ENCODE results near the gene UNG.
A peak's percentile ranks its signal among the peaks of the same experiment; 100 is the strongest.
"Not testable (repeated sequence)": the region's sequence is repeated elsewhere in the genome, so short reads cannot be mapped to it uniquely, and the experiment has no call there.

The UNG gene

DNA sequence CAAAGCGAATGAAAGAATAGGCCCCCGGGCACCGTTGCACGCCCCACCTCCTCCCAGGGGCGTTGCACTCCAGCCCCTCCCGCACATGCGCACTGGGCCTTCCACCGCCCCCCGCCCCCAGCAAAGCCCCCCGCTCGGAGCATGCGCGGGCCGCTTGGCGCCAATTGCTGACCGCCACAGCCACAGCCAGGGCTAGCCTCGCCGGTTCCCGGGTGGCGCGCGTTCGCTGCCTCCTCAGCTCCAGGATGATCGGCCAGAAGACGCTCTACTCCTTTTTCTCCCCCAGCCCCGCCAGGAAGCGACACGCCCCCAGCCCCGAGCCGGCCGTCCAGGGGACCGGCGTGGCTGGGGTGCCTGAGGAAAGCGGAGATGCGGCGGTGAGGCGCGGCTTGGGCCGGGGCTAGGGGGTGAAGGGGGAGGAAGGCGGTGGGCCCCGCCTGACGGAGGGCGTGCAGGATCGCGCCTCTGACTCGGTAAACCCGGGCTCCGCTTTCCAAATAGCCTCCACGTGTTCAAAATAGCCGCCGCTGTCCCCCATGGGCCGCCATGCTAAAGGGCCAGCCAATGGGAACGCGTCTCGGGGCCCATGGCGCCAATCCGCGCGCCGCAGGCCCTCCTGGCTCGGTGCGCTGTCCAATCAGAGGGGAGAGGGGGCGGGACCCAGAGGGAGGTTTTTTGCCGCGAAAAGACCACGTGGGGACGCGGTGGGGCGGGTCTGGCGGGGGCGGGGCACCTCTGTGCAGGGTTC, at the start of gene UNG:
TSS of gene UNG (plus strand) at position 163 of the 748 bp plus-strand sequence. CDS start at position 246, 83 bp downstream.
- H3K4me3 ChIP-seq (ENCODE audit: low read depth, low read length): peak within 1 kb of the TSS; percentile 87
- DNase-seq (ENCODE audit: low read depth): peak; percentile 79

GRCh38 chr12:109048706-109049105, 48.7 kb upstream of the UNG start:
- H3K4me3 ChIP-seq (ENCODE audit: low read depth, low read length): not testable (repeated sequence)

More for the DNA sequence above, at the start of gene UNG:
- TF ChIP-seq CTCF (IDR thresholded peaks at IDR 0.05; ENCODE audit: control insufficient read depth, extremely low read depth, insufficient read depth): no peak

DNA sequence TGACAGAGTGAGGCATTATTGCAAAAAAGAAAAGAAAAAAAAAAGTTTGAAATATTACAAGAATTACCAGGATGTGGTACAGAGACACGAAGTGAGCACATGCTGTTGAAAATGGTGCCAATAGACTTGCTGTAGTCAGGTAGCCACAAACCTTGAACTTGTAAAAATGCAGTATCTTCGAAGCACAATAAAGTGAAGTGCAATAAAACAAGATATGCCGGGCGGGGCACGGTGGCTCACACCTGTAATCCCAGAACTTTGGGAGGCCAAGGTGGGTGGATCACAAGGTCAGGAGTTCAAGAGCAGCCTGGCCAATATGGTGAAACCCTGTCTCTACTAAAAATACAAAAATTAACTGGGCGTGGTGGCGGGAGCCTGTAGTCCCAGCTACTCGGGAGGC, 47.6 kb upstream of the UNG start:
- DNase-seq (ENCODE audit: low read depth); H3K4me3 ChIP-seq (ENCODE audit: low read depth, low read length): not testable (repeated sequence)

More at GRCh38 chr12:109048706-109049105, 48.7 kb upstream of the UNG start:
- not testable (repeated sequence) for DNase-seq (ENCODE audit: low read depth)

GRCh38 chr12:109052097-109052413, 45.3 kb upstream of the UNG start:
- TF ChIP-seq CTCF (IDR thresholded peaks at IDR 0.05; ENCODE audit: control insufficient read depth, extremely low read depth, insufficient read depth): no peak
- peak overlapping the region; percentile 89 for H3K4me3 ChIP-seq (ENCODE audit: low read depth, low read length)
- no peak for DNase-seq (ENCODE audit: low read depth)

DNA sequence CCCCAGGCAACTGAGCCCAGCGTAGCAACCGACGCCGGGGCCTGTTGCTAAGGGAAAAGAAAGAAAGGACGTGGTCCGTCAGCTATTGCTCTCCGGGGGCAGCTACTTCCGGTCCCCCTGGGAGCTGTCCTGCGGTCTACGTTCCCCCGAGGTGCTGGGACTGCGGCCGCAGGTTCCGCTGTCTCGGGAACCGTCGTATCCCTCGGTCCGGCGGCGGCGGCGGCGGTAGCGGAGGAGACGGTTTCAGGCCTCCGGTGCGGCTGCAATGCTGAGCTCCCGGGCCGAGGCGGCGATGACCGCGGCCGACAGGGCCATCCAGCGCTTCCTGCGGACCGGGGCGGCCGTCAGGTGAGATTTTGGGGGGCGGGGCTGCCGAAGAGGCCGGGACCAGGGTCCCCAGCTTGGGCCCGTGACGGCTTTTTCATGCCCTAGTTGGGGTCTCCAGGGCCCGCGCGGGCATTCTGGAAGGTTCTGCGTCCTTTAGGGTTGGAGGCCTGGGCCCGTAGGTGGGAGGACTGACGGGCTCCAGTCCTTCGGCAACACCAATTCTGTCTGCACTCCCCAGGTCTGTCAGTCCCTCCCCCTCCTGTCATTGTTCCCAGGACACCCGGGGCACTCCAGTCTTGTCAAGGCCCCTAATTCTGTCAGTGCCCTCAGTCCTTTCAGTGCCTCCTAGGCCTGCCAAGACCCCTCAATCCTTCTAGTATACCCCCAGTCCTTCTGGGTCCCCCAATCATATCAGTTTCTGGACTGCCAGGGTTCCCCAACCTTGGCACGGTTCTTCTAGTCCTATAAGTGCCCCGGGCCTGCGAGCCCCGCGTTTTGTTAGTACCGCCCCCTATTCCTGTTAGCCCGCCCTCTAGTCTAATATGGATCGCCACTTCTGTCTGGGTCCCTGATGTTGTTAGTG, 44.7 kb upstream of the UNG start, which contains the start of gene USP30:
TSS of gene USP30 (plus strand) at position 163 of the 910 bp plus-strand sequence. CDS start at position 266, 103 bp downstream.
- H3K4me3 ChIP-seq (ENCODE audit: low read depth, low read length): peak within 1 kb of the TSS; percentile 89
- no peak for TF ChIP-seq CTCF (IDR thresholded peaks at IDR 0.05; ENCODE audit: control insufficient read depth, extremely low read depth, insufficient read depth)
- DNase-seq (ENCODE audit: low read depth): peak; percentile 65

- peak overlapping the region; percentile 89 for H3K4me3 ChIP-seq (ENCODE audit: low read depth, low read length)
- no peak for TF ChIP-seq CTCF (IDR thresholded peaks at IDR 0.05; ENCODE audit: control insufficient read depth, extremely low read depth, insufficient read depth)
- DNase-seq (ENCODE audit: low read depth): no peak
These were observed 43.8 kb upstream of the UNG start for GRCh38 chr12:109053382-109054123.

DNA sequence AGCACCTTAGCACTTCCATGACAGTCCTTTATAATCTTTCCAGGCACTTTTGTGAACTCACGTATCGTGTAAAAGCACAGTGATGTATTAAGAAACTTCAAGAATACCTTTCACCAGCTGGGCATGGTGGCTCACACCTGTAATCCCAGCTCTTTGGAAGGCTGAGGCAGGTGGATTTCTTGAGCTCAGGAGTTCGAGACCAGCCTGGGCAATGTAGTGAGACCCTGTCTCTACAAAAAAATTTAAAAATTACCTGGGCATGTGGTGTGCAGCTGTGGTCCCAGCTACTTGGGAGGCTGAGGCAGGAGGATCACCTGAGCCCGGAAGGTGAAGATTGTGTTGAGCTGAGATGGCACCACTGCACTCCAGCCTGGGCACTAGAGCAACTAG, 43.3 kb upstream of the UNG start:
- H3K4me3 ChIP-seq (ENCODE audit: low read depth, low read length); DNase-seq (ENCODE audit: low read depth): not testable (repeated sequence)

DNA sequence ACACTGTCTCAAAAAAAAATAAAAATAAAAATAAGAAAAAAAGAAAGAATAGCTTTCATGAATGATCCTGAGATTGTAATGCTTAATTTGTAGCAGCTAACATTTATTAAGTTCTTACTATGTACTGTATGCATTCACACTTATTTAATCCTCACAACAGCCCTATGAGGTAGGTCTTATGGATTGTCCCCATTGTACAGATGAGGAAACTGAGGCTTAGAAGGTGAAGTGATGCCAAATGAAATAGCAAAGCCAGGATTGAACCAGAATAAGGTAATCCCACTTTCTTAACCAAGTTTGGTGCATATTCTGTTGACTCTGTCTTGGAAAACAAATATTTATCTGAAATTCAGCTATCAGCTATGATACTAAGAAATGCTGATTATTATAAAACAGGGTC, 42.9 kb upstream of the UNG start:
- no peak overlapping the region for H3K4me3 ChIP-seq (ENCODE audit: low read depth, low read length)
- no peak for TF ChIP-seq CTCF (IDR thresholded peaks at IDR 0.05; ENCODE audit: control insufficient read depth, extremely low read depth, insufficient read depth)

More for the DNA sequence above, 42.9 kb upstream of the UNG start:
- DNase-seq (ENCODE audit: low read depth): no peak

Measured in LNCaP clone FGC (cell line).